Measurements from ENCODE around the gene OPN3.

OPN3 gene

DNA sequence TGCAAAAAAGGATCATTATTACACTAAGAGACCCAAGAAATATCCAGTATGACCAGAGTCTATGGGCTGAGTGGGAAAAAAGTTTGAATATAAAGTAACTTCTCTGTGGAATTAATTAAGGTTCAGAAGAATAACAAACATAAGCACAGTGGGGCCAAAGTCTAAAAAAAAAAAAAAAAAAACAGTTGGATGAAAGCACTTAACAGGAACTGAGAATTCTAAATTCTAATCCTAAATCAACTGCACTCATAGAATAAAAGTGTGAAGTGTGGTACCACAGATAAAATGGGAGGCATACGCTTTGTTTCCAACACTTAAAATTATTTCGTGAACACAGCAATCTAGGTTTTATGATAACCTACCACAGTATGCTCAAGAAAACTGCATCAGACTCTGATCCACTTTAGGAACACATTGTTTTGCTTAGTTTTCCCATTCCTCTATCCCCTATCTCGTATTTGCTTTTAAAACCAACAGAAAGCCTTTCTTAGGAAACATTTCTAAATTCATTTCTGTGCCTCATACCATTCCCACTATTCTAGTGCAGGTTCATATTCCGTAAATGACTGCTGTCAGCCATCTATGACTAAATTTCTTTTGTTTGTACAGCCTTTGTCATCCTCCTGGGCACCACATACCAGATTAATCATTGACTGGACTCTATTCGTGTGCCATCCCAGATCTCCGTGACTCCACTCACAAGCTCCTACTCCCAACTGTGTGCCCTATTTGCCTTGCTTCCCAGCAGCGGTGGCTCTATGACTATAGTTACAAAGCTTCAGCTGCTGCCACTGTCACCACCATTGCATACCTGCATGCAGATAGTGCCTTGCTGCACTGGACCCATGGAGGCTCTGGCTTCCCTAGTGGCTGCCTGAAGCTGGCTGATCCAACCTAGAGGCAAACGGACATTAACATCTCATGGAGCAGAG lies 24.9 kb downstream of the OPN3 start:
- DNase-seq, result no peak

DNA sequence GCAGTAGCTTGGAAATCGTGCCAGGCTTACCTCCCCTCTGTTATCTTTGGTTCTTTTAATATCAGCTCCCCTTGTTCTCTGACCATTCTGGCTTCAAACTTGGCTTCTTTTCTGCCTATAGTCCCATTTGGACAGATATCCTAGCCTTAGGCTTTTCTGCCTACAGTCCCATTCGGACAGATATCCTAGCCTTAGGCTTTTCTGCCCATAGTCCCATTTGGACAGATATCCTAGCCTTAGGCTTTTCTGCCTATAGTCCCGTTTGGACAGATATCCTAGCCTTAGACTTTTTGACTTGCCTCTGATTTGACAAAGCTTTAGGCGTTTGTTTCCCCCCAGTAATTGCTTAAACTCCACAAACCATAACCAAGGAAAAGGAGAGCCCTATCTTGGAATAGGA lies 25.6 kb downstream of the OPN3 start:
- DNase-seq, result no peak

- DNase-seq, result no peak
These were observed 26.0 kb downstream of the OPN3 start for GRCh38 chr1:241614144-241614543.

DNA sequence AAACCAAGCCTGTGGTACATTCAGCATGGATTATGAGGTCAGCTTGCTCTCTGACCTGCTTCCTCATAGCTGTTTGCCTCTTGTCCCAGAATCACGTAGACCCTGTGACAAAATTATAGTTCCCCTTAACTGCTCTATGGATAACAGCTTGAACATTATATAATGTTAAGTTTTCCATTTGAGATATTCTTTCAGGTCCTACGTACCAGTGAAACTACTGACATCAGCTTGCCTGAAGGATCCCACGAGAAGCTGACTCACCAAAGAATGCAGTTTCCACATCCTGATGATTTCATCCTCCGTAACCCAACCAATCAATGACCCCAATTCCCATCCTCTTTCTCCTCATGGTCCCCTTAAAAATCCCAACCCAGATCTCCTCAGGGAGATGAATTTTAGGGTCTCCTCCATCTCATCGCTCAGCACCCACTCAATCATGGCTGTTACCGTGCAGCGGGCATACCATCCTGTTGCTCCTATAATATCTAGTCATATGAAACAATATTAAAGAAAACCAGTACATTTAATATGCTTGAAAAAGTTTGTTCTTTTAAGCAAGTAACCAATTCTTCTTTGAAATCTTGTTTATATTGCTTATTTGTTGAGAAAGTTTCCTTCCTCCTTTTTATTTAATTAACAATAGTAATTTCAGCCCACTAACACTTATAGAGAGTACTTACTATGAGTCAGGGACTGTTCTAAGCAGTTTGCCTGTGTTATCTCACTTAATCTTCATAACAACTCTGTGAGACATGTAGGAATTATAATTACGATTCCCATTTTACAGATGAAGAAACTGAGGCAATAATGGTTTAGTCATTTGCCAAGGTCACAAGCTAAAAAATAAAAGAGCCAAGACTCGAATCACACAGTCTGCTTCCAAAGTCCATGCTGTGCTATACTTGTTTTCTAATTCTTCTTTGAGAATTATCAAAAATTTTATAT lies 27.4 kb downstream of the OPN3 start:
- DNase-seq, result no peak

GRCh38 chr1:241611736-241612135 lies 28.4 kb downstream of the OPN3 start:
- DNase-seq, result no peak

GRCh38 chr1:241611063-241611462 lies 29.1 kb downstream of the OPN3 start:
- no peak for DNase-seq

DNA sequence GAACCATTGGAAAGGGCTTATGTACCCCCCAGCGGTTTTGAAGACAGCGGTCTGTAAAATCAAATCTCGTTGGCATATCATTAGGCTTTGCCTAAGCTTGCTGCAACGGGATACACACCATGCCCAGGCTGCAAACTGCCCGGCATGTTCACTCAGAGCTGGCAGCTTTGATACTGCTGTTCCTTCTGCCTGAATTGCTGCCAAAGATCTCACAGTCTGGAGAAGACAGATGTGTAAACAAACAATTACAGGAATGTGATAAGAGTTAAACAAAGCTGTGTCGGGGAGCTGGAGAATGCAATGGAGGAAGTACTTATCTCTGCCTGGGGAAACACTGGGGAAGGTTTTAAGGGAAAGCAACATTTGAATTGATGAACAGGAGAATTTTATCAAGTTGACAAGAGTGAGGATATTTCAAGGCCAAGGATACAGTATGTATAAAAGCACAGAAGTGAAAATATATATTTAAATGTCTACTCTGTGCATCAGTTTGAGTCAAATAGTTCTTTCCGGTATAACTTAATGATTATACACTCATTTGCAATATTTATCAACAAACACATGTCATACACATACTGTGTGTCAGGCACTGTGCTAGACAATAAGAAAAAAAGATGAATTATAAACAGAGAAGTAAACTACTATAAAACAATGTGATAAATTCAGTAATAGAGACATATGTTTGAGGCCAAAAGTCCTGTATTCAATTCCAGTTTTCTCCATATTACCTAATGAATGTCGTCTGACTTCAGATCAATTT lies 29.9 kb downstream of the OPN3 start:
- DNase-seq, result no peak

DNA sequence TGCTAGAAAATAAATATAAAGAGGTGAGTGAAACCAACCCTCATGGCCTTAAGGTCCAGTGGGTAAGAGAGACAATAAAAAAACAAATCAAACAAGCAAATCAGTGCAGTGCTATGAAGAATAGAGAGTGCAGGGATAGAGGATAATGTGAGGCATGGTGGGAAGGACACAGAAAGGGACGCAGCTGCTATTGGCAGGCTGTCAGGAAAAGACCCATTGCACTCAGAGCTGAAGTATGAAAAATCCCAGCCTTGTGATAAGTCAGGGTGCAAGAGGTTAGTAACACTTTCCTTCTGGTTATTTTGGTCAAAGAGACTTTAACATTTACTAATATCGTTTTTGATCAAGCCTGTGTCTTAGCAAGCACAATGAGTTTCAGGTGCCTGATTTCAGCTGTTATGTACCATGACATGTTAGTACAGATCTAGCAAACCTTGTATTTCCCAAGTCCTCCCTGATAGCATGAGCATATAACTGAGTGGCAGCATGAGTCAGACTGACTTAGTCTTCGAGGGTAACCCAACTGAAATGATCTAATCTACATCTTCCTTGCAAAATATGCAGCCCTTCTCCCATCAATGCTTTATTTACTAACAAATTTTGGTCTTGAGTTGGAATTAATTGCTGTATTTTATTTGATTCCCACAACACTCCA lies 31.7 kb downstream of the OPN3 start:
- no peak for DNase-seq

GRCh38 chr1:241607497-241607896 lies 32.7 kb downstream of the OPN3 start:
- no peak for DNase-seq

DNA sequence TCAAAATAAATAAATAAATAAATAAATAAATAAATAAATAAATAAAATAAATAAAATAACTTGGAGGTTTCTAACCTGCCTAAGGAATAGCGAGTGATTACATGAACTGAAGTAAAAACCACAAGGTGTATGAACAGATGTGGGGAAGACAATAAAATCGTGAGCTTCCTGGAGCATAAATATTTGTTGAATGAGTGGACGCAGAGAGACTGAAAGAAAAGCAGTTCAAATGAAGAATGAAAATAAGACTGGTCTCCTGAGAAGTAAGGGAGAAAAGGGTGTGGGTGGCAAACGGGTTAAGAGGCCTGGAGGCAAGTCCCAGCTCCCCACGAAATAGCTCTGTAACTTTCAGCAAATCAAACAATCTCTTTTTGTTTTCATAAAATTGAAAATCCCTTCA lies 33.6 kb downstream of the OPN3 start:
- no peak for DNase-seq

DNA sequence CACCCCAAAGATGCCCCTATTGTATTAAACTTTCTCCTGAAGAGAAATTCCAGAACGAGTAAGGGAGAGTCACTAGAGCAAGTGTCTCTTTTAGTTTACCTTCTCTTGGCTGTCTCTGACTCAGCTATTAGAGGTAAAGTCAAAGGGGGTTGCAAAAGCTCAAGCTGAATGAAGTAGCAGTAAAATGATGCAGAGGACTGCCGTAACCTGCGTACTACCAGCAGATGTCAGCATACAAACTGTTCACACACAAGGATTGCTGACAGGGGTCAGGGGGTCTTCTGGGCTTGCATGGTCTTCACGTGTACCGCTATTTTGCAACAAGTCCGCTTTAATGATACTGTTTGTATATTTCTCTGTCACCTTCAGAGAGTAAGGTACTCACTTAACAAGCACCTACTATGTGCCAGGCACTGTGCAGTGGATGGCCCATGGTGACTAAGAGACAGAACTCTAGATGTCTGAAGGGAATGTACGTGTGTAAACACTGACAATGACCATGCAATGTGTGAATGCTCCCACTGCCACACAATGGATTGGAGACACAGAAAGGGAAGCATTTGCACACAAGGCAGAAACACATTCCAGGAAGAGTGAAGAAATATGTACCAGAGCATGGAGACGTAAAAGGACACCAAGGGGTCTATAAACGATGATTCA lies 34.9 kb downstream of the OPN3 start:
- no peak for DNase-seq

- no peak for DNase-seq
These were observed 36.4 kb downstream of the OPN3 start for GRCh38 chr1:241603731-241604245.

DNA sequence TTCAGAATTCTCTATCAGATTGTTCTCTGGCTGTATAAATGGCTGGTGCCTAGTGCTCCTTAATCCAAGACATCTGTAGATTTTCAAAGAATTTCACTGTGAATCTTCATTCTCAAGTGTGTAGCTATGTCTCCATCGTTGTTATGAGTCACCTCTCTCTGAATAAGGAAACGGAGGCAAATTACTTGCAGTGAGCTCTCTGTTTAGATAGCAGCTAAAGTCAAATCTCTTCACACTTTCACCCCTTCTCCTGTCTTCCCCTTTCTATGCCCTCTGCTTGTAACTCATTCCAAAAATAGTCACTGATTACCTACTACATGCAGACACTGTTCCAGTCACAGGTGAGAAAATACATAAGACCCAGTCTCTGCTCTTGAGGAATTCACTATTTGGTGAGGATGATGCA lies 39.7 kb downstream of the OPN3 start:
- no peak for DNase-seq

DNA sequence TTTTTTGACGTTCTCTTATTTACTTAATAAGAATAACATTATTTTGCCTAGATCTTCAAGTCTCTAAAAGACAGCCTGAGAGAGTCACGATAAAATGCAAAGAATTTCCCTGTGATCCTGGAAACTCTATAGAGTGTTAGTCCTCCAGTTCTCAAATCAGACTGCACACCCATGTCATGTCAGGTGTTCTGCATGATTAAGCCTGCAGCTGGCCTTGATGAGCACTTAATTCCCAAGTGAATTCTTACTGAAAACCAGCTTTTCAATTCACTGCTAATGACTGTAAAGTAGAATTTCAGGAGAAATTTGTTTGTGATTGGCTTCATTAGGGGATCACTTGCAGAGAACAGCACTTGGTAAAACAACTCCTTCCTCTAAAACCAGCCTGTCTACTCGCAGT lies 41.9 kb downstream of the OPN3 start:
- DNase-seq, result no peak

DNA sequence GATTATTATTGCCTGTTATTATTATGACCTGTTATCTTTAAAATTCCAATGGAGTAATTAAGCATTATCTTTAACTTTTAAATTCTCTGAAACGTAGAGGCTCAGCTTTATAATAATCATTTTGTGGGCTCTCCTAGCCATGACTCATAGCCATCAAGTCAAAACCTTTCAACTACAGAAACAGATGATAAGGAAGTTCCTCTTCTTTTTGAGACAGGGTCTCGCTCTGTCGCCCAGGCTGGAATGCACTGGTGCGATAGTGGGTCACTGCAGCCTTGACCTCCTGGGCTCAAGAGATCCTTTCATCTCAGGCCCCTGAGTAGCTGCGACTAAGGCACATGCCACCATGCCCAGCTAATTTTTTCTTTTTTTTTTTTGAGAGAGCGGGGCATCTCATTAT lies 43.5 kb downstream of the OPN3 start:
- no peak for DNase-seq

- no peak for DNase-seq
These were observed 47.0 kb downstream of the OPN3 start for GRCh38 chr1:241593186-241593585.

- DNase-seq, result no peak
These were observed 47.8 kb downstream of the OPN3 start for GRCh38 chr1:241592273-241592958.

- no peak for DNase-seq
These were observed 48.4 kb downstream of the OPN3 start for GRCh38 chr1:241591736-241592135.

DNA sequence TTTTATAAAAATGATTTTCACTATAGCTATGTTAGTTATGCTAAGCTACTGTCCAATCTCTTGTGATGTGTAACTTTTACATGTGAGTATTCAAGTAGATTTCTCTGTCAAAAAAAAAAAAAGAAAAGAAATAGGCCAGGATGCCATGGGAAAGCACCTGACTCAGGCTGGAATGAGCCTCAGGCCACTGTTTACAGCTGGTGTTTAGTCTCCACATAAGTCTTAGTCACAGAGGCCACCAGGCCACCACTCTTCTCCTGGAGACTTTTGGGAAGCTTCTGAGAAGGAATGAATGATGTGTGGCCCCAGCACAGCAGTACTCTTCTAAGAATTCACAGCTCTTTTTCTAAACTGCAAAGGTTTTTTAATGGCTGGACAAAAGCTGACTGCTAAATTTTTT lies 48.9 kb downstream of the OPN3 start:
- no peak for DNase-seq

- DNase-seq, result no peak
These were observed 49.5 kb downstream of the OPN3 start for GRCh38 chr1:241590719-241591118.

DNA sequence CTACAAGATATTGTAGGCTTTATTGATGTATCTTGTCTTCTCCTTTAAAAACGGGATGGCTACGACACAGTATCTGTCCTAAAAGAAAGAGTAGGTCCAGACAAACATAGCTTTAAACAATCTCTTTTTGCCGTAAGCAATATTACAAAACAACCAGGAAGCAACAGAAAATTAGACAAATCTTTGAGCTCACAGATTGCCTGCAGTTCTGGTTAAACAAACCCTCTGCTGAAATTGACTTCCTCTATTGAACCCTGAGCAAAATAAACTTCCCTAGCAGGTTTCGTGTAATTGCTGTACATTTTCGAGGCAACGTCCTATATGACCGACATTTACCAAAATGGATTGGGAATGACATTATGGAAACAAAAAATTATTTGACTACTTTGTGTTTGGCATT lies 50.6 kb downstream of the OPN3 start:
- no peak for DNase-seq
